SU-DHL-6 (cell line): ENCODE results near the gene PTDSS2.
"Not testable (repeated sequence)": the region's sequence is repeated elsewhere in the genome, so short reads cannot be mapped to it uniquely, and the experiment has no call there.

Source experiments
- H2AFZ ChIP-seq: fragments of 200-600 bp; sonication (generic); 2 replicates; pipeline ENCODE4 v1.6.1; 2014; ENCODE audit warnings: low read depth, mild to moderate bottlenecking, moderate library complexity, mixed read lengths, antibody characterized with exemption, low read length; ENCODE audit not compliant: severe bottlenecking
- H3F3A ChIP-seq: fragments of 200-600 bp; shearing (Covaris generic); 2 replicates; pipeline ENCODE4 v1.6.0; 2016; ENCODE audit warnings: antibody characterized with exemption, mild to moderate bottlenecking; ENCODE audit not compliant: insufficient read depth
- H3K27ac ChIP-seq: fragments of 200-600 bp; sonication (generic); 2 replicates; pipeline ENCODE4 v1.5.1; 2016; ENCODE audit warnings: low read depth, mild to moderate bottlenecking, low read length, moderate library complexity, mixed read lengths
- H3K27me3 ChIP-seq: fragments of 200-600 bp; sonication (generic), shearing (Covaris generic); 2 replicates; pipeline ENCODE4 v1.6.0; 2014; ENCODE audit warnings: mild to moderate bottlenecking, low read length
- H3K36me3 ChIP-seq: fragments of 200-600 bp; sonication (generic); 2 replicates; pipeline ENCODE4 v1.6.1; 2014; ENCODE audit warnings: mild to moderate bottlenecking, low read length, mixed read lengths
- H3K4me2 ChIP-seq: fragments of 300-600, 200-600 bp; shearing (Covaris generic), sonication (generic); 2 replicates; pipeline ENCODE4 v1.6.0; 2014; ENCODE audit warnings: low read length, low read depth, mild to moderate bottlenecking; ENCODE audit not compliant: poor library complexity, severe bottlenecking
- H3K4me3 ChIP-seq: fragments of 200-600 bp; sonication (generic); 2 replicates; pipeline ENCODE4 v1.5.1; 2014; ENCODE audit warnings: antibody characterized with exemption, low read length, mild to moderate bottlenecking, mixed read lengths; ENCODE audit not compliant: insufficient read depth, poor library complexity, severe bottlenecking
- H3K79me2 ChIP-seq: fragments of 200-600 bp; sonication (generic); 2 replicates; pipeline ENCODE4 v1.6.1; 2014; ENCODE audit warnings: mild to moderate bottlenecking, low read length, moderate library complexity; ENCODE audit not compliant: insufficient read depth
- H3K9ac ChIP-seq: fragments of 200-600 bp; sonication (generic); 2 replicates; pipeline ENCODE4 v1.7.0; 2014; ENCODE audit warnings: mild to moderate bottlenecking, low read length
- H3K9me2 ChIP-seq: fragments of 200-600 bp; sonication (generic); replicated peaks from 2 replicates; pipeline ENCODE4 v1.6.1; 2014; ENCODE audit warnings: low read length; ENCODE audit not compliant: insufficient read depth
- H3K9me3 ChIP-seq: fragments of 200-600 bp; sonication (generic); 2 replicates; pipeline ENCODE4 v1.6.1; 2014; ENCODE audit warnings: low read length, mixed read lengths; ENCODE audit not compliant: insufficient read depth
- H4K20me1 ChIP-seq: fragments of 200-600 bp; sonication (generic); 2 replicates; pipeline ENCODE4 v1.6.1; 2014; ENCODE audit warnings: low read depth, mild to moderate bottlenecking, antibody characterized with exemption, low read length, moderate library complexity, mixed read lengths
- EZH2phosphoT487 ChIP-seq: fragments of 200-600 bp; sonication (generic), shearing (Covaris generic); conservative IDR thresholded peaks from 2 replicates; pipeline ENCODE4 v1.6.1; 2018; ENCODE audit warnings: mild to moderate bottlenecking, antibody characterized with exemption, low read length, moderate library complexity, mixed read lengths
- TF ChIP-seq, protein P1 (sequence below): fragments of 200-600 bp; sonication (generic); IDR thresholded peaks from one replicate; pipeline ENCODE4 v1.5.1; 2017; ENCODE audit warnings: antibody characterized with exemption, mild to moderate bottlenecking, low read length, moderate library complexity; ENCODE audit not compliant: insufficient read depth, poor library complexity, severe bottlenecking

PTDSS2 gene

GRCh38 chr11:434496-434895, 15.6 kb upstream of the PTDSS2 start:
- Histone ChIP-seq H3K9me3 (no peaks in the 10 kb centered on the region), H3K4me2 (no peak overlapping the region), H4K20me1 (no peaks in the 10 kb centered on the region), H3K27ac (no peak overlapping the region), H2AFZ (no peak overlapping the region), H3K79me2 (no peaks in the 10 kb centered on the region), H3K27me3 (no peaks in the 10 kb centered on the region), H3K36me3 (no peaks in the 10 kb centered on the region), H3F3A (no peaks in the 10 kb centered on the region), H3K4me3 (no peak overlapping the region), H3K9me2 (no peaks in the 10 kb centered on the region), H3K9ac (no peak overlapping the region)
- no peak for TF ChIP-seq EZH2phosphoT487
- TF ChIP-seq, protein P1, sequence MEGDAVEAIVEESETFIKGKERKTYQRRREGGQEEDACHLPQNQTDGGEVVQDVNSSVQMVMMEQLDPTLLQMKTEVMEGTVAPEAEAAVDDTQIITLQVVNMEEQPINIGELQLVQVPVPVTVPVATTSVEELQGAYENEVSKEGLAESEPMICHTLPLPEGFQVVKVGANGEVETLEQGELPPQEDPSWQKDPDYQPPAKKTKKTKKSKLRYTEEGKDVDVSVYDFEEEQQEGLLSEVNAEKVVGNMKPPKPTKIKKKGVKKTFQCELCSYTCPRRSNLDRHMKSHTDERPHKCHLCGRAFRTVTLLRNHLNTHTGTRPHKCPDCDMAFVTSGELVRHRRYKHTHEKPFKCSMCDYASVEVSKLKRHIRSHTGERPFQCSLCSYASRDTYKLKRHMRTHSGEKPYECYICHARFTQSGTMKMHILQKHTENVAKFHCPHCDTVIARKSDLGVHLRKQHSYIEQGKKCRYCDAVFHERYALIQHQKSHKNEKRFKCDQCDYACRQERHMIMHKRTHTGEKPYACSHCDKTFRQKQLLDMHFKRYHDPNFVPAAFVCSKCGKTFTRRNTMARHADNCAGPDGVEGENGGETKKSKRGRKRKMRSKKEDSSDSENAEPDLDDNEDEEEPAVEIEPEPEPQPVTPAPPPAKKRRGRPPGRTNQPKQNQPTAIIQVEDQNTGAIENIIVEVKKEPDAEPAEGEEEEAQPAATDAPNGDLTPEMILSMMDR: no peak

- H3K36me3 ChIP-seq, H4K20me1 ChIP-seq, H3K27ac ChIP-seq, H3K4me3 ChIP-seq, H3K4me2 ChIP-seq, H3K9me3 ChIP-seq, H3K27me3 ChIP-seq, H3F3A ChIP-seq, H3K9me2 ChIP-seq, H3K9ac ChIP-seq, H3K79me2 ChIP-seq, H2AFZ ChIP-seq: not testable (repeated sequence)
These were observed 14.9 kb upstream of the PTDSS2 start for GRCh38 chr11:434999-435740.

DNA sequence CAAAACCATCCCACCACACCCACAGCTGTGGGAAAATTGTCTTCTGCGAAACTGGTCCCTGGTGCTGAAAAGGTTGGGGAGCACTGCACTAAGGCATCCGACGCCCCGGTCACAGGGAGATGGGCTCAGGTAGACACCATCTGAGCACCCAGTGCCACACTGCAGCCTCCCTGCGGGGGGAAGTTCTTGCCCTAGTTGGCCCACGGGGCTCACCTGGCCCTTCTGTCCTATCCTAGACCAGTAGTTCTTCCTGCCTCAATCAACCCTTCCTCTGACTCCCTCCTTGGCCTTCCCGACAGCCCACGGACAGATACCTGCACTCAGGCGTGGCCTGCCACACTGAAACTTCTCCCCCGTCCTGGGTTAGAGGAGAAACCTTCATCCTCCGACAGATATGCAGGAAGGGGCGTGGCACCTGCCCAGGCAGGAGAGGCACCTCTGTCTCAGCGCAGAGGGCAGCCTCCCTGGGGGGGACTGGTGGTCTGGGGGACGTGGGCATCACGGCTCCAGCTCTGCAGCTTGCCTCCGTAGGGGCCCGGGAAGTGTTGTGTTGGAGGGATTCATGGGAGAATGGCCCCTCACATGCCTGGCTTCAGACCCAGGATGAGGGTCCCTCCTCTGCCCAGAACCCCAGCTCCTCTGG, 12.7 kb upstream of the PTDSS2 start:
- Histone ChIP-seq H3K27me3 (no peaks in the 10 kb centered on the region), H3K36me3 (no peaks in the 10 kb centered on the region), H3K9me3 (no peaks in the 10 kb centered on the region), H3K27ac (no peak overlapping the region), H3K9ac (no peak overlapping the region), H3K4me2 (no peak overlapping the region), H4K20me1 (no peaks in the 10 kb centered on the region), H3K79me2 (no peaks in the 10 kb centered on the region), H2AFZ (no peak overlapping the region), H3F3A (no peaks in the 10 kb centered on the region), H3K9me2 (no peaks in the 10 kb centered on the region), H3K4me3 (no peak overlapping the region)
- TF ChIP-seq, protein P1: no peak
- no peak for TF ChIP-seq EZH2phosphoT487
